Measurements from ENCODE around the gene KIAA1217. TPM values are rescaled to one million over a fixed set of nuclear protein-coding genes. Genes with fewer than 3 reads are reported as not detected.

Gene KIAA1217
- total RNA-seq, 6 experiments from 2014 or later = 10.4 to 25.5 (median 14.9) TPM

GRCh38 chr10:24259365-24260130, 50.6 kb downstream of the KIAA1217 start:
- TF ChIP-seq POLR2A (IDR thresholded peaks at IDR 0.05) = no peak
- TF ChIP-seq CTCF (IDR thresholded peaks at IDR 0.05) = no peak
- H3K36me3 ChIP-seq = no peaks in the 10 kb centered on the region
- DNase-seq (no peak), ATAC-seq (no peak)
- intact Hi-C loops (cut with DNase I) = no loop called here
- H3K9me3 ChIP-seq = no peaks in the 10 kb centered on the region
- H3K4me1 ChIP-seq = no peaks in the 10 kb centered on the region
- no peaks in the 10 kb centered on the region for H3K27me3 ChIP-seq
- H3K27ac ChIP-seq = no peak overlapping the region
- no peak overlapping the region for H3K4me3 ChIP-seq
- WGBS (ENCODE audit: insufficient coverage, low coverage, low lambda C conversion rate, missing lambda C conversion rate) = 51% methylated on average over 3 of the region's 7 CpGs

- H3K27ac ChIP-seq = no peak overlapping the region
- no peak overlapping the region for H3K4me3 ChIP-seq
- WGBS (ENCODE audit: insufficient coverage, low coverage, low lambda C conversion rate, missing lambda C conversion rate) = 59% methylated on average over 3 of the region's 3 CpGs
- no peaks in the 10 kb centered on the region for H3K36me3 ChIP-seq
- TF ChIP-seq CTCF (IDR thresholded peaks at IDR 0.05) (no peak), POLR2A (IDR thresholded peaks at IDR 0.05) (no peak)
- H3K9me3 ChIP-seq = no peaks in the 10 kb centered on the region
- H3K4me1 ChIP-seq = no peaks in the 10 kb centered on the region
- H3K27me3 ChIP-seq = no peaks in the 10 kb centered on the region
- ATAC-seq = no peak
- intact Hi-C loops (cut with DNase I) = no loop called here
- DNase-seq = no peak
Observed at GRCh38 chr10:24261627-24262026, 52.7 kb downstream of the KIAA1217 start.

GRCh38 chr10:24262929-24263590, 54.1 kb downstream of the KIAA1217 start:
- no peak for TF ChIP-seq CTCF (IDR thresholded peaks at IDR 0.05)
- no peak for TF ChIP-seq POLR2A (IDR thresholded peaks at IDR 0.05)
- no peaks in the 10 kb centered on the region for H3K4me1 ChIP-seq
- 35% methylated on average over 7 of the region's 7 CpGs for WGBS (ENCODE audit: insufficient coverage, low coverage, low lambda C conversion rate, missing lambda C conversion rate)
- no peaks in the 10 kb centered on the region for H3K36me3 ChIP-seq
- no peak overlapping the region for H3K27ac ChIP-seq
- intact Hi-C loops (cut with DNase I) = no loop called here
- H3K9me3 ChIP-seq = no peaks in the 10 kb centered on the region
- no peak overlapping the region for H3K4me3 ChIP-seq
- ATAC-seq (no peak), DNase-seq (no peak)
- H3K27me3 ChIP-seq = no peaks in the 10 kb centered on the region

GRCh38 chr10:24269476-24269875, 60.5 kb downstream of the KIAA1217 start:
- 71% methylated on average over 1 of the region's 1 CpG for WGBS (ENCODE audit: insufficient coverage, low coverage, low lambda C conversion rate, missing lambda C conversion rate)
- intact Hi-C loops (cut with DNase I) = no loop called here
- no peak overlapping the region for H3K4me3 ChIP-seq
- DNase-seq = no peak
- no peaks in the 10 kb centered on the region for H3K36me3 ChIP-seq
- no peak overlapping the region for H3K27ac ChIP-seq
- H3K27me3 ChIP-seq = no peaks in the 10 kb centered on the region
- H3K4me1 ChIP-seq = no peaks in the 10 kb centered on the region
- no peaks in the 10 kb centered on the region for H3K9me3 ChIP-seq
- TF ChIP-seq CTCF (IDR thresholded peaks at IDR 0.05) (no peak), POLR2A (IDR thresholded peaks at IDR 0.05) (no peak)
- no peak for ATAC-seq
